ENCODE measurements around the gene XCR1. TPM values are rescaled to one million over a fixed set of nuclear protein-coding genes. Genes with fewer than 3 reads are reported as not detected.
"Not testable (repeated sequence)": the region's sequence is repeated elsewhere in the genome, so short reads cannot be mapped to it uniquely, and the experiment has no call there.

The XCR1 gene
- total RNA-seq, 1 donor from 2014 or later, result 0.04 TPM

- ATAC-seq, result no peak
Observed at GRCh38 chr3:46001178-46001577, 26.1 kb downstream of the XCR1 start.

- ATAC-seq, result no peak
Observed at GRCh38 chr3:45997942-45998341, 29.3 kb downstream of the XCR1 start.

GRCh38 chr3:45997499-45997898, 29.8 kb downstream of the XCR1 start:
- not testable (repeated sequence) for ATAC-seq

GRCh38 chr3:45995236-45996192, 31.8 kb downstream of the XCR1 start, which contains the start of gene FYCO1:
Gene FYCO1 (minus strand): TSS chr3:45995824. CDS start chr3:45984910, 10,914 bp downstream.
- peak; percentile 95 for ATAC-seq

- peak; percentile 23 for ATAC-seq
Observed at GRCh38 chr3:45994419-45995235, 32.7 kb downstream of the XCR1 start.

- ATAC-seq, result no peak
Observed at GRCh38 chr3:45993421-45994027, 33.8 kb downstream of the XCR1 start.

- ATAC-seq, result no peak
Observed at GRCh38 chr3:45992821-45993221, 34.5 kb downstream of the XCR1 start.

- no peak for ATAC-seq
Observed at GRCh38 chr3:45992133-45992729, 35.1 kb downstream of the XCR1 start.

GRCh38 chr3:45991341-45991740, 35.9 kb downstream of the XCR1 start:
- no peak for ATAC-seq

- ATAC-seq, result no peak
Observed at GRCh38 chr3:45990181-45990580, 37.1 kb downstream of the XCR1 start.

- peak; percentile 89 for ATAC-seq
Observed at GRCh38 chr3:45988804-45989203, 38.5 kb downstream of the XCR1 start.

- ATAC-seq, result no peak
Observed at GRCh38 chr3:45988362-45988761, 38.9 kb downstream of the XCR1 start.

GRCh38 chr3:45987368-45988291, 39.7 kb downstream of the XCR1 start:
- ATAC-seq, result no peak

GRCh38 chr3:45986303-45986982, 40.8 kb downstream of the XCR1 start:
- peak; percentile 57 for ATAC-seq

- no peak for ATAC-seq
Observed at GRCh38 chr3:45985532-45986302, 41.6 kb downstream of the XCR1 start.

- no peak for ATAC-seq
Observed at GRCh38 chr3:45984331-45985312, 42.7 kb downstream of the XCR1 start.

GRCh38 chr3:45983770-45984169, 43.5 kb downstream of the XCR1 start:
- no peak for ATAC-seq

GRCh38 chr3:45981346-45982074, 45.8 kb downstream of the XCR1 start:
- ATAC-seq, result no peak

All from esophagus mucosa (tissue), 1 donor.